ENCODE measurements around the gene PCDHGA8.
"Not testable (repeated sequence)": the region's sequence is repeated elsewhere in the genome, so short reads cannot be mapped to it uniquely, and the experiment has no call there.

- TF ChIP-seq CTCF (conservative IDR thresholded peaks at IDR 0.05; ENCODE audit: low read length); EZH2phosphoT487 (IDR thresholded peaks at IDR 0.05; ENCODE audit: borderline replicate concordance): not testable (repeated sequence)
Observed at GRCh38 chr5:141432308-141432707, 39.9 kb downstream of the PCDHGA8 start.
